Ovary (tissue), 9 donors: Measurements from ENCODE around the gene CCDC141. TPM values are rescaled to one million over a fixed set of nuclear protein-coding genes. Genes with fewer than 3 reads are reported as not detected.

ENCODE experiments used
- DNase-seq, 5 donors: peaks; one replicate each; pipeline ENCODE4 v3.0.0-alpha.2; 2019 to 2020
- H3K27ac ChIP-seq, 2 donors: fragments of 200-600 bp; one replicate each; pipeline versions ENCODE4 v1.5.1 to v1.8.0; 2019 to 2022
- H3K27me3 ChIP-seq: fragments of 200-600 bp; one replicate; pipeline ENCODE4 v1.8.0; 2022
- H3K36me3 ChIP-seq: fragments of 200-600 bp; sonication (generic); one replicate; pipeline ENCODE4 v1.5.1; 2019
- H3K4me1 ChIP-seq: one replicate; pipeline ENCODE4 v1.8.1; 2013; ENCODE audit warnings: mild to moderate bottlenecking, moderate library complexity; ENCODE audit not compliant: insufficient read depth
- H3K4me3 ChIP-seq: fragments of 200-600 bp; sonication (generic); one replicate; pipeline ENCODE4 v1.5.1; 2017
- H3K9me3 ChIP-seq, 2 donors: fragments of 200-600 bp in 1 of 2; sonication (generic) in 1 of 2; one replicate each; pipeline versions ENCODE4 v1.5.1 to v1.8.1; 2013 to 2019; ENCODE audit warnings: mild to moderate bottlenecking in 1 of 2, moderate library complexity in 1 of 2
- EP300 ChIP-seq: sonication (generic); formaldehyde crosslinking; IDR thresholded peaks from one replicate; pipeline ENCODE4 v1.6.1; 2017; ENCODE audit warnings: antibody characterized with exemption
- POLR2A ChIP-seq: fragments of 450-650 bp; IDR thresholded peaks from one replicate; pipeline ENCODE4 v1.6.1; 2017; ENCODE audit warnings: antibody characterized with exemption, mild to moderate bottlenecking, moderate library complexity
- WGBS, 3 donors: extraction: QIAGEN DNeasy Blood & Tissue Kit in 1 of 3; methylation state at CpG; one replicate each; pipeline versions ENCODE4 v1.1.5 to v1.1.7; 2013 to 2017; 5-methylcytosine and 5-hydroxymethylcytosine counted together
- intact Hi-C, 4 donors: fragments of 100-400 bp; cut with DNase I; formaldehyde crosslinking; loops; one replicate each; pipeline versions ENCODE4 v1.11.0 to v1.15.1; 2022 to 2023
- polyA plus RNA-seq, 2 donors: library from polyadenylated mRNA; stranded (reverse); fragments of 200-250 nt in 1 of 2; fragments of 350-450 nt in 1 of 2; fragmentation: Illumina TruSeq in 1 of 2; extraction: RNeasy Lipid Tissue Mini Kit (QIAGEN cat#74804) in 1 of 2; gene quantifications; one replicate each; pipeline ENCODE4 v1.2.3, GENCODE V29; 2013 to 2014
- total RNA-seq, 7 donors: library from RNA; depleted of rRNA in 2 of 7; stranded (reverse); fragments of >200 nt in 2 of 7; fragmentation: NEBNext Ultra II Directional in 3 of 7; extraction: Animal tissue kit (Norgen Biotek cat#: 25700) in 3 of 7; gene quantifications; one replicate each; pipeline versions ENCODE4 v1.1.0 to v1.2.4, GENCODE V29; 2016 to 2023
- TF ChIP-seq, protein P1 (sequence below), 3 donors: fragments of 450-650 bp in 2 of 3; fragments of 200-600 bp in 1 of 3; IDR thresholded peaks; one replicate each; pipeline versions ENCODE4 v1.5.1 to v1.8.0; 2016 to 2022; ENCODE audit warnings: antibody characterized with exemption in 3 of 3, mild to moderate bottlenecking in 1 of 3
- donor health status: DM: no; HTN: no; CAD: no; lungs with moderate emphysema.
- donor health status: DM: no; HTN: no; CAD: no.
- donor health status: Bipolar disorder and iron deficiency.
- donor health status: DM: yes; HTN: yes; CAD: no.
- donor health status: DM: no; HTN: no; CAD: no.
- donor health status: DM: yes; HTN: yes; CAD: no.

Gene CCDC141
- total and polyA plus RNA-seq, 9 donors, result 0.35 to 6.2 (median 0.77) TPM

DNA sequence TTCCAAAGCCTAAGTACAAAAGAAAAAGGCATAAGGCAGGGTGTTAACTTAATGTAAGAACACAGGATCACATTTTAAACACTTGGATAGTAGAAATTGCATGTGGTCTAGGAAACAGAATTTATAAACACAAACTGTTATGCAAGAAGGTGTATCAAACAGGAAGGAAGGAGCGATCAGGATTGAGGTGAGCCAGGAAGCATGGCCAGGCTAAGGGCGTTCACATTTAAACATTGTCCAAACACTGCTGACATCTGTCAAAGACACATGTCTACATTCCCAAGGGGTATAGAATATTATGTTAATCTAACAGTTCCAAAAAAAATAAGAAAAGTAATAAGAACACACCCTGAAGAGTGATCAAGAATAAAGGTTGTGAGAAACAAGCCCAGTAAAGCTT lies 71.3 kb downstream of the CCDC141 start:
- WGBS, 3 donors, result 67 to 82% (median 78%) methylated on average over 2 of the region's 2 CpGs
- no peaks in the 10 kb centered on the region for H3K36me3 ChIP-seq
- DNase-seq, result no peak
- H3K27me3 ChIP-seq, result no peaks in the 10 kb centered on the region
- TF ChIP-seq POLR2A (no peak), EP300 (no peak)
- TF ChIP-seq, protein P1, sequence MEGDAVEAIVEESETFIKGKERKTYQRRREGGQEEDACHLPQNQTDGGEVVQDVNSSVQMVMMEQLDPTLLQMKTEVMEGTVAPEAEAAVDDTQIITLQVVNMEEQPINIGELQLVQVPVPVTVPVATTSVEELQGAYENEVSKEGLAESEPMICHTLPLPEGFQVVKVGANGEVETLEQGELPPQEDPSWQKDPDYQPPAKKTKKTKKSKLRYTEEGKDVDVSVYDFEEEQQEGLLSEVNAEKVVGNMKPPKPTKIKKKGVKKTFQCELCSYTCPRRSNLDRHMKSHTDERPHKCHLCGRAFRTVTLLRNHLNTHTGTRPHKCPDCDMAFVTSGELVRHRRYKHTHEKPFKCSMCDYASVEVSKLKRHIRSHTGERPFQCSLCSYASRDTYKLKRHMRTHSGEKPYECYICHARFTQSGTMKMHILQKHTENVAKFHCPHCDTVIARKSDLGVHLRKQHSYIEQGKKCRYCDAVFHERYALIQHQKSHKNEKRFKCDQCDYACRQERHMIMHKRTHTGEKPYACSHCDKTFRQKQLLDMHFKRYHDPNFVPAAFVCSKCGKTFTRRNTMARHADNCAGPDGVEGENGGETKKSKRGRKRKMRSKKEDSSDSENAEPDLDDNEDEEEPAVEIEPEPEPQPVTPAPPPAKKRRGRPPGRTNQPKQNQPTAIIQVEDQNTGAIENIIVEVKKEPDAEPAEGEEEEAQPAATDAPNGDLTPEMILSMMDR (IDR thresholded peaks at IDR 0.05), result no peak
- no peak overlapping the region for H3K4me3 ChIP-seq
- no peaks in the 10 kb centered on the region for H3K4me1 ChIP-seq
- intact Hi-C loops, result no loop called here
- H3K27ac ChIP-seq, result no peak overlapping the region
- no peaks in the 10 kb centered on the region for H3K9me3 ChIP-seq

DNA sequence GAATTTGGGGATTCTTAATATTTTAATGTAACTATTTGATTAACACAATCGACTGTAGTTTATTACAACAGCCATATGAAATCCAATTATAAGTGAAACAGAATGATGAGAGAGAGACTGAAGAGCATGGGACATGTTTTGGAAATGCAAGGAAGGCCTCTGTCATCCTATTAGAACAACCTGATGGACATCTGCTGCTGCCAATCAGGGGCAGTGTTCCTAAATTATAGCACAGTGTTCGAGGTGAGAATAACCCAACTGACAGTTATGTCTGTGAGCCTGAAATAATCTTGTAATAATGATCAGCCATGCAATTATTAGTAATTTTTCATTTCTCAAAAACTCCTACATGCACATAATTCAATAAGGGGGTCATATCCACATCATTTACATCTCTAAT lies 73.6 kb downstream of the CCDC141 start:
- TF ChIP-seq POLR2A, result no peak
- TF ChIP-seq, protein P1 (IDR thresholded peaks at IDR 0.05), result no peak
- TF ChIP-seq EP300, result no peak
- Histone ChIP-seq H3K27ac (no peak overlapping the region), H3K36me3 (no peaks in the 10 kb centered on the region), H3K4me1 (no peaks in the 10 kb centered on the region), H3K4me3 (no peak overlapping the region), H3K9me3 (no peaks in the 10 kb centered on the region), H3K27me3 (no peaks in the 10 kb centered on the region)
- DNase-seq, result no peak
- 80 to 85% (median 82%) methylated on average over 2 of the region's 2 CpGs for WGBS, 3 donors
- intact Hi-C loops, result no loop called here

DNA sequence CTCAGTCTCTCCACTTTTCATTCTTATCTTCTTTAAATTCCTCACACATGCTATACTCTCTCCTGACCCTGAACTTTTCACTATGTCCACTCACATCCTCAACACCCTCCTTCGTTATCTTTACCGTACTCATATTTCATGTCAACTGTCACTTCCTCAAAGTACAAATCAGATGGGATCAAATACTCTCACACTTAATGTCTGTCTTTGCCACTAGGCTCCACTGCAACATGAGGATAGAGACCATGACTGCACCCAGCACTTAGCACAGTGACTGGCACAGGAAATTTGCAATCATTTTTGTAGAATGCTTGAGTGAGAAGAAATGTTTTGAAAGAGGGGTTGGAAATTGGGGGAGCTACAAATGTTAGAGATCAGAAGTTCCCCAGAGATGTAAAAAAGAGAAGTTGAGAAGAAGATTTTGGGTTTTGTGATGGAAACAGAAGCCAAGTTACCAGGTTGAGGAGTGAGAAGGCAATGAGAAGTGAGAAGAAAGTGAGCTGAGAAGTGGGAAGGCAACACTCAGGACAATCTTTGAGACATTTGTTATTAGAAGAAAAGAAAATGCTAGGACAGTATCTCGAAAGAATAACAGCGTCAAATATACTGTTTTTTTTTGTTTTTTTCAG lies 87.0 kb downstream of the CCDC141 start:
- 77 to 88% (median 82%) methylated on average over 4 of the region's 4 CpGs for WGBS, 3 donors
- intact Hi-C loops, result no loop called here

DNA sequence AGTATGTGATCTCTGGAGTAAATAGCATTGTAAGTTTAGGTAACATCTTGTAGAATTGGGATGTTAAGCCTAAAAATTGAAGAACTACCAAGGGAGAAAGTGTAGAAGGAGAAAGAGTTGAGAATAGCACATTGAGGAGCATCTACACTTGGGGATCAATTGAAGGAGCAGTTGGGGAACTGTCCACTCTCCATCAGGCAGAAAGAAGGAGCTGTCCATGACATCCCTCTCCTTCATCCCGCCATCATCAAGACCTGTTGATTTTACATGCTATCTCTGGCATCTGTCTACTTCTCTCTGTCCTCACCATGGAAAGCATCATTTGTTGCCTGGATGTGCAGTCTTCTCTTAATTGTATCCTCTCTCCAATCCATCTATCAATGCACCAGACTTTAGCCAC lies 87.8 kb downstream of the CCDC141 start:
- no peaks in the 10 kb centered on the region for H3K27me3 ChIP-seq
- no peaks in the 10 kb centered on the region for H3K9me3 ChIP-seq
- no peak overlapping the region for H3K4me3 ChIP-seq
- no peak overlapping the region for H3K27ac ChIP-seq
- no peaks in the 10 kb centered on the region for H3K36me3 ChIP-seq
- intact Hi-C loops, result no loop called here
- 89 to 97% (median 92%) methylated on average over 1 of the region's 1 CpG for WGBS, 3 donors
- TF ChIP-seq EP300 (no peak), POLR2A (no peak)
- TF ChIP-seq, protein P1 (IDR thresholded peaks at IDR 0.05), result no peak
- DNase-seq, result no peak
- H3K4me1 ChIP-seq, result no peaks in the 10 kb centered on the region

More for the DNA sequence above, 87.0 kb downstream of the CCDC141 start:
- Histone ChIP-seq H3K27ac (no peak overlapping the region), H3K27me3 (no peaks in the 10 kb centered on the region), H3K9me3 (no peaks in the 10 kb centered on the region), H3K4me1 (no peaks in the 10 kb centered on the region), H3K36me3 (no peaks in the 10 kb centered on the region), H3K4me3 (no peak overlapping the region)
- TF ChIP-seq POLR2A, result no peak
- TF ChIP-seq EP300, result no peak
- TF ChIP-seq, protein P1 (IDR thresholded peaks at IDR 0.05), result no peak
- DNase-seq, result no peak
